GM23248 (cell line): ENCODE data around the gene CPS1.

Experiments used
- EZH2 ChIP-seq: fragments of 200-600 bp; sonication (generic); IDR thresholded peaks from 2 replicates; pipeline ENCODE4 v1.6.1; 2018; ENCODE audit warnings: antibody characterized with exemption, mild to moderate bottlenecking; ENCODE audit not compliant: insufficient read depth, poor library complexity, severe bottlenecking
- EZH2phosphoT487 ChIP-seq: fragments of 200-600 bp; sonication (generic); IDR thresholded peaks from 2 replicates; pipeline ENCODE4 v1.6.1; 2018; ENCODE audit warnings: antibody characterized with exemption, moderate library complexity, mild to moderate bottlenecking, low read depth; ENCODE audit not compliant: insufficient read depth

- no peak for TF ChIP-seq EZH2
- TF ChIP-seq EZH2phosphoT487 = no peak
Observed at GRCh38 chr2:210527286-210527685, 29.1 kb upstream of the CPS1 start.
